Mammary epithelial cell (primary cell): ENCODE measurements around the gene CA4.
"Not testable (repeated sequence)": the region's sequence is repeated elsewhere in the genome, so short reads cannot be mapped to it uniquely, and the experiment has no call there.

Experiments
- CTCF ChIP-seq, 2 donors: IDR thresholded peaks in 1 of 2; conservative IDR thresholded peaks in 1 of 2; 2 replicates each; pipeline ENCODE4 v1.5.1; 2011 to 2012; ENCODE audit warnings: inconsistent platforms in 2 of 2, low read length in 2 of 2, mild to moderate bottlenecking in 2 of 2, control low read depth in 1 of 2, low read depth in 1 of 2; ENCODE audit not compliant: insufficient read depth in 1 of 2; ENCODE audit errors: extremely low read depth in 1 of 2
- EZH2 ChIP-seq: IDR thresholded peaks from 2 replicates; pipeline ENCODE4 v1.6.1; 2012; ENCODE audit warnings: low read length, inconsistent platforms, borderline replicate concordance

GRCh38 chr17:60115364-60115763, 34.4 kb upstream of the CA4 start:
- not testable (repeated sequence) for TF ChIP-seq CTCF (conservative IDR thresholded peaks at IDR 0.05 in 1 of 2, IDR thresholded peaks at IDR 0.05 in 1 of 2; ENCODE audit: extremely low read depth in 1 of 2, insufficient read depth in 1 of 2, low read depth in 1 of 2, low read length in 2 of 2); EZH2
